OCI-LY7 (cell line): ENCODE data around the gene SUN5. TPM values are rescaled to one million over a fixed set of nuclear protein-coding genes. Genes with fewer than 3 reads are reported as not detected.

Experiments used
- BruUV-seq: library from RNA; stranded (reverse); fragments of 400-500 nt; replicated peaks from 2 replicates; lab custom pipeline; 2021; lab: Mats Ljungman, UMichigan
- CTCF ChIA-PET: fragments of 300-600 bp; sonication (Branson Sonifier 250); formaldehyde crosslinking; loops from one replicate; lab custom pipeline; 2022; ENCODE audit warnings: antibody characterized with exemption; ENCODE audit not compliant: unreplicated experiment; lab: Charles Lee
- POLR2A ChIA-PET: fragments of 300-600 bp; sonication (Branson Sonifier 250); formaldehyde crosslinking; loops from one replicate; lab custom pipeline; 2022; ENCODE audit warnings: antibody characterized with exemption; lab: Charles Lee
- DNase-seq: peaks from one replicate; pipeline ENCODE4 v3.0.0-alpha.2; 2015; ENCODE audit warnings: low spot score
- H2AFZ ChIP-seq: fragments of 200-600 bp; sonication (generic), shearing (Covaris generic); 2 replicates; pipeline ENCODE4 v1.6.1; 2014; ENCODE audit warnings: mild to moderate bottlenecking, antibody characterized with exemption, low read length, moderate library complexity
- H3K27ac ChIP-seq: fragments of 200-600 bp; sonication (generic); 2 replicates; pipeline ENCODE4 v1.5.1; 2014; ENCODE audit warnings: mixed run types, low read depth, mild to moderate bottlenecking, moderate library complexity, low read length, inconsistent platforms; ENCODE audit not compliant: poor library complexity, severe bottlenecking
- H3K36me3 ChIP-seq: fragments of 200-600 bp; sonication (generic); 2 replicates; pipeline ENCODE4 v1.6.1; 2014; ENCODE audit warnings: mild to moderate bottlenecking, antibody characterized with exemption, low read length, moderate library complexity, mixed read lengths; ENCODE audit not compliant: insufficient read depth
- H3K4me1 ChIP-seq: fragments of 200-600 bp; sonication (generic); 2 replicates; pipeline ENCODE4 v1.5.1; 2014; ENCODE audit warnings: mild to moderate bottlenecking, low read length; ENCODE audit not compliant: insufficient read depth, poor library complexity, severe bottlenecking
- H3K4me2 ChIP-seq: fragments of 200-600 bp; sonication (generic); 2 replicates; pipeline ENCODE4 v1.6.1; 2014; ENCODE audit warnings: mild to moderate bottlenecking, low read length
- H3K4me3 ChIP-seq: fragments of 200-600 bp; sonication (generic); 2 replicates; pipeline ENCODE4 v1.5.1; 2014; ENCODE audit warnings: mild to moderate bottlenecking, low read depth, low read length; ENCODE audit not compliant: poor library complexity, severe bottlenecking
- H3K79me2 ChIP-seq: fragments of 200-600 bp; sonication (generic); 2 replicates; pipeline ENCODE4 v1.6.1; 2016; ENCODE audit warnings: low read depth, mild to moderate bottlenecking, low read length, moderate library complexity, mixed read lengths; ENCODE audit not compliant: insufficient read depth
- H3K9me2 ChIP-seq: fragments of 200-600 bp; sonication (generic); 2 replicates; pipeline ENCODE4 v1.6.1; 2016; ENCODE audit warnings: mild to moderate bottlenecking, low read length, mixed read lengths; ENCODE audit not compliant: insufficient read depth
- H3K9me3 ChIP-seq: fragments of 200-600 bp; sonication (generic); 2 replicates; pipeline ENCODE4 v1.6.1; 2014; ENCODE audit warnings: mild to moderate bottlenecking, mixed run types, low read length, mixed read lengths
- H4K20me1 ChIP-seq: fragments of 200-600 bp; sonication (generic); 2 replicates; pipeline ENCODE4 v1.6.1; 2014; ENCODE audit warnings: mild to moderate bottlenecking, antibody characterized with exemption, low read length, moderate library complexity, mixed read lengths; ENCODE audit not compliant: insufficient read depth
- CTCF ChIP-seq: fragments of 200-600 bp; sonication (generic); conservative IDR thresholded peaks from 2 replicates; pipeline ENCODE4 v1.5.1; 2014; ENCODE audit warnings: mild to moderate bottlenecking, antibody characterized with exemption, low read length, moderate library complexity, mixed read lengths
- EZH2phosphoT487 ChIP-seq: fragments of 200-600 bp; sonication (generic); IDR thresholded peaks from 2 replicates; pipeline ENCODE4 v1.6.1; 2018; ENCODE audit warnings: low read depth, borderline replicate concordance, mild to moderate bottlenecking, mixed run types, antibody characterized with exemption, low read length, moderate library complexity, mixed read lengths
- intact Hi-C: fragments of 100-400 bp; cut with micrococcal nuclease; formaldehyde crosslinking; loops from one replicate; pipeline ENCODE4 v1.10.0; 2022; ENCODE audit not compliant: unreplicated experiment
- total RNA-seq, 2 experiments: library from RNA; depleted of rRNA in 1 of 2; stranded (reverse); fragments of >200 nt in 1 of 2; shearing (Covaris generic) in 1 of 2; gene quantifications; 2 replicates each; pipeline ENCODE4 v1.2.3, GENCODE V29; 2014 to 2022

Gene SUN5
- total RNA-seq, 2 experiments from 2014 or later = not detected

- H3K79me2 ChIP-seq = no peaks in the 10 kb centered on the region
- H3K4me1 ChIP-seq = no peaks in the 10 kb centered on the region
- no peak for DNase-seq
- CTCF ChIA-PET = no interaction called here
- H3K9me3 ChIP-seq = no peaks in the 10 kb centered on the region
- no TSS peak for BruUV-seq
- no peaks in the 10 kb centered on the region for H3K36me3 ChIP-seq
- POLR2A ChIA-PET = interaction anchor here (0.6 kb wide), 1 partner anchor 505 kb away, joined by 3 read pairs; no protein-coding TSS in a partner anchor
- TF ChIP-seq CTCF = no peak
- no peak for TF ChIP-seq EZH2phosphoT487
- H3K27ac ChIP-seq = no peak overlapping the region
- intact Hi-C loops = no loop called here
- H4K20me1 ChIP-seq = no peaks in the 10 kb centered on the region
- H2AFZ ChIP-seq = no peak overlapping the region
- H3K9me2 ChIP-seq = no peaks in the 10 kb centered on the region
- no peak overlapping the region for H3K4me3 ChIP-seq
- no peak overlapping the region for H3K4me2 ChIP-seq
These were observed 39.5 kb upstream of the SUN5 start for GRCh38 chr20:33043731-33044181.

- no peaks in the 10 kb centered on the region for H3K79me2 ChIP-seq
- H4K20me1 ChIP-seq = no peaks in the 10 kb centered on the region
- no TSS peak for BruUV-seq
- H3K4me2 ChIP-seq = no peak overlapping the region
- no peak for DNase-seq
- POLR2A ChIA-PET = interaction anchor here (0.6 kb wide), 1 partner anchor 505 kb away, joined by 3 read pairs; no protein-coding TSS in a partner anchor
- H3K9me3 ChIP-seq = no peaks in the 10 kb centered on the region
- intact Hi-C loops = no loop called here
- H3K9me2 ChIP-seq = no peaks in the 10 kb centered on the region
- CTCF ChIA-PET = no interaction called here
- H3K27ac ChIP-seq = no peak overlapping the region
- H3K36me3 ChIP-seq = no peaks in the 10 kb centered on the region
- no peak for TF ChIP-seq CTCF
- no peak for TF ChIP-seq EZH2phosphoT487
- no peak overlapping the region for H3K4me3 ChIP-seq
- no peak overlapping the region for H2AFZ ChIP-seq
- no peaks in the 10 kb centered on the region for H3K4me1 ChIP-seq
These were observed 38.9 kb upstream of the SUN5 start for GRCh38 chr20:33042983-33043730.

GRCh38 chr20:33042430-33042829, 38.2 kb upstream of the SUN5 start:
- Histone ChIP-seq H3K4me3 (no peak overlapping the region), H2AFZ (no peak overlapping the region), H4K20me1 (no peaks in the 10 kb centered on the region), H3K4me1 (no peaks in the 10 kb centered on the region), H3K27ac (no peak overlapping the region), H3K79me2 (no peaks in the 10 kb centered on the region), H3K9me3 (no peaks in the 10 kb centered on the region), H3K9me2 (no peaks in the 10 kb centered on the region), H3K36me3 (no peaks in the 10 kb centered on the region), H3K4me2 (no peak overlapping the region)
- ChIA-PET POLR2A (no interaction called here), CTCF (no interaction called here)
- no peak for DNase-seq
- TF ChIP-seq CTCF (no peak), EZH2phosphoT487 (no peak)
- intact Hi-C loops = no loop called here
- no TSS peak for BruUV-seq
